GM19397 (cell line): ENCODE data around the gene SMTNL2.
"Not testable (repeated sequence)": the region's sequence is repeated elsewhere in the genome, so short reads cannot be mapped to it uniquely, and the experiment has no call there.

Source experiments
- ATAC-seq: cut with Tn5 transposase; IDR thresholded peaks from one replicate; pipeline ENCODE4 v1.9.1; 2021; ENCODE audit warnings: mild to moderate bottlenecking, moderate library complexity; ENCODE audit not compliant: unreplicated experiment

The SMTNL2 gene

DNA sequence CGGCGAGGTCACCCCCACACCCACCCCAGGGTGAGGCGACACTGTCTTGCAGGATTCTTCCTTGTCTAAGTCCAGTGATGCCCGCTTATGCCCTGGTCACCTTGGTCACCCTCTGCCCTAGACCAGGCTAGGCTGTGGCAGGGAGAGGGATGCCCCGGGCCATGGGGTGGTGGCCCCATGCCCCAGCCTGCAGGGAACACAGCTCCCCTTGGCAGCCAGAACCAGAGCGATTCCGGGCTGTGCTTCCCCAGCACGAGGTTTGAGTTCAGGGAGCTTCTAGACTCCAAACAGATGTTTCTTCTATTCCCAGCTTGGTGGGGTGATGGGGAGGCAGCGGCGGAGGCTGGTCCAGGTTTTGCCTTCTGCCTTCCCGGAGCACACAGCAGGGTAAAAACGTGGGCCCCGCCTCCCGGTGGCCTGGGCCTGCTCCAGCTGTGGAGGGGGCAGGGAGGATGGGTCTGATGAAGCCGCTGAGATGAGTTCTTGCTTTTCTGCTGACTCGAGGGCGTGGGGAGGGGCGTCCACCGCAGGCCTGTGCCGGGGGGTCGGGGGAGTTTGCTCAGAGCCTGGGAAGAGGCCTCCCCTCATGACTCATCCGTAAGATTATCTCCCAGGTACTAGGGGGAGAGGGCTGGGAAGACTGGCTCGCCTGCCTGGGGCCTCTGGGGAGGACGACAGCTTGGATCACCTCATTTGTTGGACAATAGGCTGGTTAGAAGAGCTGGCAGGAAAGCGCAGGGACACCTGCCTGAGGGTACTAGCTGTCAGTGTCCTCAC lies 15.4 kb downstream of the SMTNL2 start:
- no peak for ATAC-seq

DNA sequence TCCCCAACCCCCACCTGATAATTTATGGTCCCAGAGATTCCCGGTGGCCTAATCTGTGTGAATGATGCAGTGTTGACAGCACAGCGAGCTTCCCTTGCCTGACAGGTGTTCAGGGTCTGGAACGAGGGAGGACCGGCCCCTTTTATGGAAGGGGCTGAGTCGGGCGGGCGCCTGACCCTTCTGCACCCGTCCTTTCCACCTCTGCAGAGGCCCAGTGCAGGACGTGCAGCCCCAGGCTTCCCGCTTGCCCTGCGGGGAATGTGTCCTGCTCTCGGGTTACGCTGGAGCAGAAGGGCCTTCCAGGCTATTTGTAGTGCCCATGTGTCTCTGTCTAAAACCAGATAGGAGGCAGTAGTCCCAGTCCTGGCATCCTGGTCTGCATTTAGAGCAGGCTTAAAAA lies 16.2 kb downstream of the SMTNL2 start:
- no peak for ATAC-seq

DNA sequence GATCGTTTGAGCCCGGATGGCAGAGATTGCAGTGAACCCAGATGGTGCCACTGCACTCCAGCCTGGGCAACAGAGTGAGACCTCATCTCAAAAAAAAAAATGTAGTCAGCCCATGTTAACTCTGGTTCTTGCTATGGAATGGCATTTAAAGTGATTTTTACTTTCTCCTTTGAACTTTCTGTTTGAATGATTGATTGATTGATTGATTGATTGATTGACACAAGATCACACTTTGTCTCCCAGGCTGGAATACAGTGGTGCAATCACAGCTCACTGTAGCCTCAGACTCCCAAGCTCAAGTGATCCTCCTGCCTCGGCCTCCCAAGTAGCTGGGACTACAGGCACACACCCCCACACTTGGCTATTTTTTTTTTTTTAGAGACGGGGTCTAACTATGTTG lies 17.0 kb downstream of the SMTNL2 start:
- ATAC-seq = no peak

DNA sequence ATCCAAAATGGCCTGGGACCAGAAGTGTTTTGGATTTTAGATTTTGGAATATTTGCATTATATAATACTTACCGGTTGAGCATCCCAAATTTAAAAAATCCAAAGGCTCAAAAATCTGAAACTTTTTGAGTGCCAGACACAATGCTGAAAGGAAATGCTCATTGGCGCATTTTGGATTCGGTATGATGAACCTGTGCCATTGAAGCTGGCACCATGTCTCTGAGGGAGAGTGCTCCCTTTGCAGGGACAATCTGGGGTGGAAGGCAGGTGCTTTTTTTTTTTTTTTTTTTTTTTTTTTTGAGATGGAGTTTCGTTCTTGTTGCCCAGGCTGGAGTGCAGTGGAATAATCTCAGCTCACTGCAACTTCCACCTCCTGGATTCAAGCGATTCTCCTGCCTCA lies 17.7 kb downstream of the SMTNL2 start:
- no peak for ATAC-seq

DNA sequence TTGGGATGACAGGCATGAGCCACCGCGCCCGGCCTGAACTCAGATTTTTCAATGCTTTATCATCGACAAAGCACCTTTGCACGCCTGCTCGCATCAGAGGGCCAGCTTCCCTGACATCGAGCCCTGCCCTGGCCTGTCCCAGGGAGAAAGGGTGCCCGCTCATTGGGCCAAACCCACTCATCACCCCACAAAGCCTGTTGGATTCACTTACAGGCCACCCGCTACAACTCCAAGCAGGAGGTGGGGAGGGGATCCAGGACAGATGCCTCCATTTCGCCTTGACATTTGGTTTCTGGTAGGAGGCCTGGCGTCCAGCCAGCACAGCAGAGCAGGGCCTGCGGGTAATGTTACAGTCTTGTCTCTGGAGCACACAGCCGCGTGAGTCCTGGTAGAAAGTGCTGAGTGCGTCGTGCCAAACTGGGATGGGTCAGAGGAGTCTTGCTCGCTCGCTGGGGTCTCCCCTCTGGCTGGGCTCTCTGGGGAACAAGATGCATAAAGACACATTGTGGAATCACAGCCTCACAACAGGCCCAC lies 19.8 kb downstream of the SMTNL2 start:
- no peak for ATAC-seq

DNA sequence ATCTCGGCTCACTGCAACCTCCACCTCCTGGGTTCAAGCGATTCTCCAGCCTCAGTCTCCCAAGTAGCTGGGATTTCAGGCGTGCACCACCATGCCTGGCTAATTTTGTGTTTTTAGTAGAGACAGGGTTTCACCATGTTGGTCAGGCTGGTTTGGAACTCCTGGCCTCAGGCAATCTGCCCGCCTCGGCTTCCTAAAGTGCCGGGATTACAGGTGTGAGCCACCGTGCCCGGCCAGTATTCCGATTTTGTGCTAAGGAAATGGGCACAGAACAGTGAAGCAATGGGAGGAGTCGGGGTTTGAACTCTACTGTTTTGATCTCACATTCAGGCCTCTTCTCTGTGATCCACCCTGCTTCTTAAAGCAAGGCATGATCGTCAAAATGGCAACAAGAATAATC lies 20.4 kb downstream of the SMTNL2 start:
- ATAC-seq = not testable (repeated sequence)

DNA sequence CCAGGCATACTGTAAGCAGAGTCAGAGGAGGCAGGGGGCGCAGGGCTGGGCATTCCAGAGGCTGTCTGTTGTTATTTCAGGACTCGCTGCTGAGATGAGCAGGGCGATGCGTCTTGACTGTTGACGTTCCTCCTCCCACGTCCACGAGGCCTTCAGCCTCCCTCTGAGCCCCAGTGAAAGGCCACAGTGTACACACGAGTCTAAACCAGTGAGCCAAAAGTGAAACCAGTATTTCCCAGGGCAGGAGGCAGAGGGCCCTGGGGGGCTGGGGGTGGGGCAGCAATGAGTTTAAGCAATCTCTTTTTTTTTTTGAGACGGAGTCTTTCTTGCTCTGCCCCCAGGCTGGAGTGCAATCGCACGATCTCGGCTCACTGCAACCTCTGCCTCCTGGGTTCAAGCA lies 21.5 kb downstream of the SMTNL2 start:
- no peak for ATAC-seq

DNA sequence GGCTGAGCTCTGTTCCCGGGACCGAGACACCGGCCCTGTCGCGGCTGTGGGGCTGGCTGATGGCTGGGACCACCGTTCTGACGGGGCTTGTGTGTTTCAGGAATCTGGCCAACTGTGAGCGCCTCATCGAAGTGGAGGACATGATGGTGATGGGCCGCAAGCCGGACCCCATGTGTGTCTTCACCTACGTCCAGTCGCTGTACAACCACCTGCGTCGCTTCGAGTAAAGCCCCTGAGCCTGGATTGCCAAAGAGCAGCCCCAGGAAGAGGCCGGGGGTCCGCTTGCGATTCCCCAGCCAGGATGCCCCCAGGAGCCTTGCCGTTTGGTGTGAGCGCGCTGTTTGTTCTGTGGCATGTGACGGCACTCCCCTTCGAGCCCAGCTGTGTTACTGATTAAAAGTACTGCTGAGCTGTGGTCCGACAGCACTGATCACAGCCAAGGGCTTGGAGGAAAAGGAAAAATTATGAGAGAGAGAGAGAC lies 23.0 kb downstream of the SMTNL2 start:
- no peak for ATAC-seq

DNA sequence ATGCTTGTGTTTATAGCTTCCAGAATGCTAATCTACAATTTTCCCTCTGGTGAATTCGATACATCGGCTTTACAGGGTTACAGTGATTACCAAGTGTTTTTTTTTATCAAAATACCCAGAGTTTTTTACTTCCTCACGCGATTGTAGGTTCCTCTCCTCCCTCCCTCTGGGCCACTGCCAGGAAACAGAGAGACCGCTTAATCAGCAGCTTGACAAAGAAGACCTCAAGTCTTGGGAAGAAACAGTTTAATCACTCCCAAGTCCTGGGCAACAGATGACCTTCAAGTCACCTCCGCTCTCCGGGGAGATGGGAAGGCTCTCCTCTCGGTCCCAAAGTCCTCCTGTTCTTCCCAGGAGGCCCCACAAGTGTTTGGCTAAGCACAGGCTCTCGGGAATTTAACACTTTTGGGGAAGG lies 23.5 kb downstream of the SMTNL2 start:
- no peak for ATAC-seq

DNA sequence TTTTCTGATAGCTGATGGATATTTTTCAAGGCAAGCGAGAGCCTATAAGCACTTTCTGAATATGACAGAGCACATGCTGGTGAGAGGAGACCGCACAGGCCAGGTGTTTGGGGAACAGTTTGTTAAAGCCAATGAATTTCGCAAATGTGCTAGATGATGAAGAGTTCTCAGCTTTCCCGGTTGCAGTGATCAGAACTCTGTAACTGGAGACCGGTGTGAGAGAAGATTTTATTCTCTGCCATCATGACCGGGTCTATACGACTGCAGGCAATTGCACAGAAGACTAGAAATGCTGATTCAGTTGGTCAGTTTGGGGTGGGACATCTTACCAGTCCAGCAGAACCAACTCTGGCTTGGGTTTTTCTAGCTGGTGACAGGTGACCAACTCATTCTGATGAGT lies 25.4 kb downstream of the SMTNL2 start:
- no peak for ATAC-seq

DNA sequence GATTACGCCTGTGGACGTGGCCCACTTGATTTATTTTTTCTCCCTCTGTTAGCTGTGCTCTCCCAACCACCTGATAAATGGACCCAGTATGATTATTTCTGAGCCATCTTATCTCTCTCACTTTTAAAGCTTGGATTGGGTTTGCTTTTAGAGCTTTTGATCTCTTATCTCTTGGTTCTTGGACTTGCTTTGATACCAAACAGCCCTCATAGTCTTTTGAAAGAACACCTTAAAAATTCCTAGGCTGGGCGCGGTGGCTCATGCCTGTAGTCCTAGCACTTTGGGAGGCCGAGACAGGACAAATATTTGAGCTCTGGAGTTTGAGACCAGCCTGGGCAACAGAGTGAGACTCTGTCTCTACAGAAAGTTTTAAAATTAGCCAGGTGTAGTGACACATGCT lies 25.8 kb downstream of the SMTNL2 start:
- no peak for ATAC-seq

DNA sequence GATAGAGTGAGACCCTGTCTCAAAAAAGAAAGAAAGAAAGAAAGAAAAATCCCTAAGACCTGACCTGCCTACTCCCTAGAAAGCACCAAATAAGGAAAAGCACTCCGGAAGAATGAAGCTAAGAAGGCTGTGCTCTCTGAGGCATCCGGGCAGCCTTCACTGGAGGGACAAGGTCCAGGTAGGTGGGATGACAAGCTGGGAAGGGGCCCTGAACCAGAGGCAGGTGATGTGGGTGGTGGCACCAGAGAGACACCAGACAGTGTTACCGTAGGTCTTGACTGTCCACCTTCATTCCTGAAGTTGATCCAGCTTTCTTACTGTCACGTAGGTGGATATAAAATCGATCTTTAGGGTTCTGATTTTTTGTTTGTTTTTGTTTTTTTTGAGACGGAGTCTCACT lies 26.3 kb downstream of the SMTNL2 start:
- no peak for ATAC-seq

DNA sequence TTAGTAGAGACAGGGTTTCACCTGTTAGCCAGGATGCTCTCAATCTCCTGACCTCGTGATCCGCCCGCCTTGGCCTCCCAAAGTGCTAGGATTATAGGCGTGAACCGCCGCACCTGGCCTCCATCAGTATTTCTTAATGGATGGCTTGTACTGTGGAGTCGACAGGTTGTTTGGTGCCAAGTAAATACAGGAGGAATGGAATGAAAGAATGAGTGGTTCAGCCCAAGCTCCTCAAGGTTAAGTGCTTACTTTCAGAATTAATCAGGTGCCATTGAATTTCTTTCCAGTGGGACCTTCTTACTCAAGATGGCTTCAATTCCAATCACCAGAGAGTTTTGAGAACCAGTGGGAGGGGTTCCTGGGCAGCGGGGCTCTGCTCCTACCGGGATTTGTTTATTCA lies 32.1 kb downstream of the SMTNL2 start:
- no peak for ATAC-seq

DNA sequence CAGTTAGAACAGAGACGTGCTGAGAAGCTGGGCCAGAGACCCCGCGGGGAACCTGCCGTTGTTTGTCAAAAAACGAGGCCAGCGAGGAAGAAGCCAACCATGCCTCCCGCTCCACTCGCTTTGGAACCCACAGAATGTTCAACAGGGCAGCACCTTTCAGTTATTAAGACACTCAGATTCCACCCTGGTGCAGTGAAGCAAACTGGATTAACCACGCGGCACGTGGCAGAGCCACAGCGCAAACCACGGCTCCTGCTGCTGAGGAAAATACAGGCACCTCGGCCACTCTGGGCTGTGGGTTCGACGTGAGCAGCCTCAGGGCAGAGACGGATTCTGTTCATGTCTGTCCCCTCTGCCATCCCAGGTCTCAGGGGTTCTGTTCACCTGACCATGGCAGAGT lies 32.8 kb downstream of the SMTNL2 start:
- ATAC-seq = no peak

DNA sequence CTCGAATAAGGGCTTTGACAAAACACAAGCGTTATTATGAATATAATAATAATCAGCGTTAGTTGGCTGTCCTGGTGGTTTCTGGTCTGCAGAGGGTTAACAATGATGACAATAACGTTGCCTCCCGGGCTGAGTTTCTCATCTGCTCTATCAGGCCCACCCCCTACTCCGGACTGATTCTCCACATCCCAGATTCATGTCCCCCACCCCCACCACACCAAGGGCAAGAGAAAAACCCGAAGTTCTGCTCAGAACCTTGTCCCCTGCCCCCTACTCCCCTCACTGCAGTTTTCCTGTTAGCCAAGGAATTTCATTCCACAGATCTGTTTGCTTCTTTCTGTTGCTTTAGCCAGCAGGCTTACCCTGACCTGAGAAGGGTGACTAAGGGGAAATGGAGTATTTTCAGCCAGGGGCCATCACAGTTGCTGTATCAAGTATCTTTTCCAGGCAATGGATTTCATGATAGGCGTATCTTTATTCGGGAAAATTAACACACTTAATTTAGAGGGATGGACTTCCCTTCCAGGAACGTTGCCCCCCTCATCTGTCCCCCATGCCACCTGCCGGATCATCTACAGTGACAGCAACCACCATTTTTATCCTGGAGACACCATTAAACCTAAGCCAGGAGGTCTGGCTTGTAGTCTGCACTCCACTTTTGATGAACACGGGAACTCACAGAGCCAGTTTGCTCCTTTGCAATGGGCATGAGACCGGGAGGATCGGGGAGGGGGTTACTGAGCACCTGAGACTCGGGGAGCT lies 33.4 kb downstream of the SMTNL2 start:
- no peak for ATAC-seq

DNA sequence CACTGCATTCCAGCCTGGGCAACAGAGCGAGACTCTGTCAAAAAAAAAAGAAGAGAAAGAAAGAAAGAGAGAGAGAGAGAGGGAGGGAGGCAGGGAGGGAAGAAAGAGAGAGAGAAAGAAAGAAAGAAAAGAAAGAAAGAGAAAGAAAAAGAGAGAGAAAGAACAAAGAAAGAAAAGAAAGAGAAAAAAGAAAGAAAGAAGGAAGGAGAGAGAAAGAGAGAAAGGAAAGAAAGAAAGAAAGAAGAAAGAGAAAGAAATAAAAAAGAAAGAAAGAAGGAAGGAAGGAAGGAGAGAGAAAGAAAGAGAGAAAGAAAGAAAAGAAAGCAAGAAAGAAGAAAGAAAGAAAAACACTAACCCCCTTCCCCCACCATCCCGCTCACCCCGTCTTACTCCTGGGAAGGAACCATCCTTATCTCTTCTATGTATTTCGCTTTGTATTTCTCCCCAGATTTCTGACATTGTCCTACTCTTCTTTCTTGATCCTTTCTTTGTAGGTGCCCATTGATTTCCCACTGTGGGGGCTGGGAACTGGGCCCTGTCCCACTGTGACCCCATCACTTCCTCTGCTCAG lies 36.3 kb downstream of the SMTNL2 start:
- ATAC-seq = no peak

DNA sequence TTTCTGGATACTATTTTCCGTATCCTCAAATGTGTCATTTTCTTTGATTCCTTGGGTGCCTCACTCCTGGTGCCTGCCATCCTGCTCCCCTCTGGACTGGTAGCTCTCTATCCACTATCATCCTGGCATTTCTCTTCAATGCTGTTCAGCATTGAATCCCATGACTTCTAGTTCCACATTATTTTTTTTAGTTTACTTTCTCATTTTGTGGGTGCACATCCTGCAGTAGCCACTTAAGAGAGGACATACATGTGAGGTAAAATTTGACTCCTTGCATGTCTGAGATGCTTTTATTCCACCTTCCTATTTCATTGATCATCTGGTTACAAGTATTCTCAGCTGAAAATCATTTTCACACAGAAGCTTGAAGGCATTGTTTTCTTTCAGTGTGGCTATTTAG lies 38.0 kb downstream of the SMTNL2 start:
- no peak for ATAC-seq

DNA sequence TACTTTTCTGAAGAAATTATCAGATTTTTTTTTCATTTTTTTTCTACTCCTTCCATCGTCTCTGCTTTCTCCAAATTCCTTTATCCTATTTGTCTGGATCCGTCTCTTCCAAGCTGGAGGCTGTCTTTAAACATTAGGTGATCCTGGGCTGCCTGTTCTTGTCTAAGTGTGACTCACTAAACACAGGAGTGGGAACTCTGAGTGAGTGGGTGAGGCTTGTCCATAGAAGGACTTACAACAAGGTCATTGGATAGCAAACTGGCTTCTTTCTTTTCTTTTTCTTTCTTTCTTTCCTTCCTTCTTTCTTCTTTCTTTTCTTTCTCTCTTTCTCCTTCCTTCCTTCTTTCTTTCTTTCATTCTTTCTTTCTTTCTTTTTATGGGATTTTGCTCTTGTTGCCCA lies 38.9 kb downstream of the SMTNL2 start:
- ATAC-seq = no peak

DNA sequence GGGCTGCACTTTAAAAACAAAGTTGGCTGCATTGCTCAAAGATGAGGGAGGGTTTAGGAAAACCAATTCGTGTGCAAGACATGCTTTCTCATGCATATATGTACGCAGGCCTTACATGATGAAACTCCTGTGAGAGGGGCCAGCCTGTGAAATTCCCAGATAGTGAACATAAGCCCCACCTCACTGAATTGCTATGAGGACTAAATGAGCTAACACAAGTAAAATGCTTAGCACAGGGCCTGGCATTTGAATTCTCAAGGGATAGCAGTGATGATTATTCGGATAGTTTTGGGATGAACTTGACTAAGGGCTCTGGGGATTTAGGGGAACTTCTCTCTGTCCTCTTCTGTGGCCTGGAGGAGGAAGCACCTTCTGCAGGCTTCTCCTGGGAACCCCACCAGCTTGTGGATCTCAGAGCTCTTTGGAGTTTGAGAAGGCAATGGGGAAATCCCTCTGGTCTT lies 40.2 kb downstream of the SMTNL2 start:
- ATAC-seq = not testable (repeated sequence)

DNA sequence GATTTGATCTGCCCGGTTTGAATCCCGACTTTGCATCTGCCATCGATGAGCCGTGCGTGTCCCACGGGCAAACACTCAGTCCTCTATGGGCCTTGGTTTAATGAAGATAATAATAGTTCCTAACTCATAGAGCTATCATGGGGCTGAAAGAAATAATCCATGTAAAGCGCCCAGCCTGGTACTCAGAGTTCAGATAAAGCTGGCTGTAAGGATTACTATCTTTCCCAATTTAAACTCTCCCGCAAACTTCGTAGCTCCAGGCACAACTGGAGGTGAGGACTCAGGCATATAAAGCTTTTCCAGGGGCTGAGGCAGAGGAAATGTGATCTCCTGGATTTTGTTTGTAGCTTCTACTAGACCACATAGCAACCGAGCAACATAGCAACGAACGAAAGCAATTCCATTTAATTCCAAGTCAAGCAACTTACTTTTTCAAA lies 40.9 kb downstream of the SMTNL2 start:
- ATAC-seq = no peak

DNA sequence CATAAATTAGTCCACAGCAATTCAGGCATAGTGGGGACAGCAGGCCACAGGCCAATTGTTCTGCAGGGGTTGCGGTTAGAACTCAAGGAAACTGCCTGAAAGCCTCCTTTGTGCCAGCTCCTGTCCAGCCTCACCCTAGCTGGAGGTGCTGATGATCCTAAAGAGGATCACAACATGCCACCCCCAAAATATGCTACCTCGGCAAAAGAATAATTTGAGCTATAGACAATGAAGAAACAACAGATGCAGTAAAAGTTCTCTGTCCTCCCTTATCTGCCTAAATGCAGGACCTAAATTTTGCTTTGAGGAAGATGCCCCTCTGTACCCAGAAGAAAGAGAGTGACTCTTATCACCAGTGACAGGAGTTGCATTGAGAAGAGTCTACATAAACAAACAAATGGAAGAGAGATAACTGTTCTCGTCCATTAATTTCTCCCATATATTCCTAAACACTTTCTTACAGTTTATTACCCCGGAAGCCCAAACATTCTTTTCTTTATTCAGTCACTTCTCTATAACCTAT lies 42.5 kb downstream of the SMTNL2 start:
- ATAC-seq = no peak
